GM18502 (cell line): ENCODE results near the gene ENHO.

Experiments used
- ATAC-seq: cut with Tn5 transposase; IDR thresholded peaks from one replicate; pipeline ENCODE4 v1.9.1; 2021; ENCODE audit warnings: mild to moderate bottlenecking; ENCODE audit not compliant: unreplicated experiment, poor library complexity

The ENHO gene

GRCh38 chr9:34510497-34511468, 12.0 kb downstream of the ENHO start:
- ATAC-seq: no peak

DNA sequence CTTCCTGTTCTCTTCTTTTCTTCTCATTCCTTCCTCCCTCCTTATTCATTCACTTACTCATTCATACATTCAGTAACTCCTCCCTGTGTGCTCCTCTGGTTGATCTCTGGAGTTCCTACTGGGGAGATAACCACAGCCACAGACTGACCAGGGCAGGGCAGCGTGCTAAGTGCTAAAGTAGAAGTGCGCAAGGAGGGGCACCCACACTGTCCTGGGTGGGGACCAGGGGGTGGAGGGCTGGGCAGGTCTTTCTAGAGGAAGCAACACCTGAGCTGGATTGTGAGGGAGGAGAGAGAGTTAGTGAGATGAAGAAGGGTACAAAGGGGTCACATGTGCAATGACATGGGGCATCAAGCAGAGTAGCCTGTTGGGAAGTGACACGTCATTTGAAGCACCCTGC, 13.8 kb downstream of the ENHO start:
- no peak for ATAC-seq

- ATAC-seq: no peak
Measured at GRCh38 chr9:34508463-34508862, 14.3 kb downstream of the ENHO start.

DNA sequence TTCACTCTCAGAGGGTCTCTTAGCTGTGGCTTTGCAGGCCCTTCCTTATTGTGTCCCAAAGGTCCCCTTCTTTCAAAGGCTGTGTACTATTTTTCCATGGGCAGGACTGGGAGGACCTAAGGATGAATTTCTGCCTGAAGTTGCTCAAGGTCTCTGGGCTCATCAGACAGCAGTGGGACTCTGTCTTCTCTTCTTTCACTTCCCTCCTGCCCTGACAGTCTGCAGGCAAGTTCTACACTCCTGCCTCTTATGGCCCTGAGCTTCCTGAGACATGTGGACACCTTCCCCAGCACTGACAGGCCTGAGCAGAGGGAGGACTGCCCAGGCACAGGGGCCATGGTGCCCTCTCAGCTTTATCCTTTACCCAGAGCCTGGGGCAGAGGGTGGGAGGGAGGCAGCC, 14.8 kb downstream of the ENHO start:
- ATAC-seq: no peak

DNA sequence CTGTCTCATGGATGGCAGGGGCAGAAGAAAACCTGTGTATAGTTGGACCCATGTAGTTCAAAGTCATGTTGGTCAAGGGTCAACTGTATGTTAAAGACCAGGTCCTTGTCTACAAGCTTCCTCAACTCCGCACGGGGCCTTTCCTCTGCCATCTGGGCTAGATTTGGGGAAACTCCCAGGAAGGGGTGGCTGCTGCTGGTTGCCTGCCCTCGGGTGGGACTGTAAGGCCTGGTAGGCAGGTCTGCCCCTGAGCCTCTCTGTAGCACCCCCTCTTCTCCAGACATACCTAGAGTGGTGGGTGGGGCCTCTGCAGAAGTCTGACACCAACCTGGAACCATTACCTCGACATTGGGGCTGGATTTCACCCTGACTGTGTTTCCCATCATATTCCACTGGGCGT, 15.2 kb downstream of the ENHO start:
- no peak for ATAC-seq

DNA sequence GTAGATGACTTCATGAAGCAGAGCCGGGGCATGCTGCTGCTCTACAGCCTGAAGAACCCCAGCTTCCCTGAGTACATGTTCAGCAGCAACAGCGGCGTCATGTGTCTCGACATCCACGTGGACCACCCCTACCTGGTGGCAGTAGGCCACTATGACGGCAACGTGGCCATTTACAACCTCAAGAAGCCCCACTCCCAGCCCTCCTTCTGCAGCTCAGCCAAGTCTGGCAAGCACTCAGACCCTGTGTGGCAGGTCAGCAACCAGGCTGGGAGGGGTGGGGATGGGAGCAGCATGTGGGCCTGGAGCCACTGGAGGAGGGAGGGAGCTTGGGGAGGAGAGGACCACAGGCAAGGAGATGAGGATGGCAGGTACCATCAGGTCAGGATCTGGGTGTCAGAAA, 16.2 kb downstream of the ENHO start:
- no peak for ATAC-seq

GRCh38 chr9:34505370-34506120, 17.2 kb downstream of the ENHO start:
- ATAC-seq: no peak

DNA sequence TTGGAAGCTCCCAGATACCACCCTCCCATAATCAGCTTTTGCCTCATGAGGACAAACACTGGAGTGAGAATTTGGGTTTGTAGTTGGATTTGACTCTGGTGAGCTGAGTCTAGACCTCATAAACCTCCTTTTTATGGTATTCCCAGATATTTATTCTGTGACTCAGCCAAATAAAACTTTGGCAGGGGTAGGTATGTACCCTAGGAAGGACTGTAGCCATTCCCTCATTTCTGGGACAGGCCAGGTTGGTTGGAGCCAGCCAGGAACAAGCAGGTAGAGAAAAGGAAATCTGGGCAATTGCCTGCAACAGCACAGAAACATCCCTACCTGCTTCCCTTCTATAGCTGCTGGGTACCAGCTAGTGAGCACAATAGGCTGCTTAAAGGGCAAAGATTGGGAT, 19.4 kb downstream of the ENHO start:
- ATAC-seq: no peak

DNA sequence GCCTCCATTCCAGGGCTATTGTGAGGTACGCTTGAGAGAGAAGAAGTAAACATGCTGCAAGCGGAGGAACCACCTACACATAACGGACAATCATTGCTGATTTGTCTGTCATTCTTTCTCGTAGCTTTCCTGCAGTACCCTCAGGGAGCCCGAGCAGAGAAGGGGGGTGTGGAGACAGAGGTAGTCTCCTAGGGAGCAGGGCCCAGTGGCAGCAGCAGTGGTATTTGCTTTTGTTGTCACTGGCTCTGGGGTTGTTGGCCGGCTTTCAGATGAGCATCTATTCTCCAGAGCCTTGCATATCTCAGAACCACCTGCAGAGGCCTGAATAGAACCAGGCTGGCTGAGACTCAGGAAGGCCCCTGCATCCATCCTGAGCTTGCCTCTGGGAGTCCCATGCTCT, 19.9 kb downstream of the ENHO start:
- no peak for ATAC-seq

DNA sequence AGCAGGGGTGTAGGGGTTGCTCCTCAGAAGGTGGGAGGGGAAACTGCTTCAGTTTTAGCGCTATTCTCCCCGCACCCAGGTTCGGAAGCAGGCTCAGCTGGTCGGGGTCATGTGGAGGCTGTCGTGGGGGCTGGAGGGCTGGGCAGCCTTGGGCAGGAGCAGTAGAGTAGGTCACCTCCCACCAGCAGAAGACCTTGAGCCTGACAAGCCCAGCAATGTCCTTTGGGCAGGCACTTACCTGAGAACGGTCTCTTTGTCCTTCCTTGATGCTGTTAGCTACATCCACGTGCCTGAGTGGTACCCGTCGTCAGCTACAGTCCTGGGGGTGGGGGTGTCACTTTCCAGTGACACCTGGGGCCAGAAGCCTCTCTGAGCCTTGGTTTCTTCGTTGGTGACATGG, 20.3 kb downstream of the ENHO start:
- no peak for ATAC-seq

GRCh38 chr9:34501889-34502425, 20.8 kb downstream of the ENHO start:
- ATAC-seq: no peak

GRCh38 chr9:34501372-34501771, 21.4 kb downstream of the ENHO start:
- ATAC-seq: no peak

GRCh38 chr9:34500623-34501267, 22.0 kb downstream of the ENHO start:
- no peak for ATAC-seq

- ATAC-seq: no peak
Measured at GRCh38 chr9:34499076-34499475, 23.7 kb downstream of the ENHO start.

- no peak for ATAC-seq
Measured at GRCh38 chr9:34498553-34498952, 24.2 kb downstream of the ENHO start.

DNA sequence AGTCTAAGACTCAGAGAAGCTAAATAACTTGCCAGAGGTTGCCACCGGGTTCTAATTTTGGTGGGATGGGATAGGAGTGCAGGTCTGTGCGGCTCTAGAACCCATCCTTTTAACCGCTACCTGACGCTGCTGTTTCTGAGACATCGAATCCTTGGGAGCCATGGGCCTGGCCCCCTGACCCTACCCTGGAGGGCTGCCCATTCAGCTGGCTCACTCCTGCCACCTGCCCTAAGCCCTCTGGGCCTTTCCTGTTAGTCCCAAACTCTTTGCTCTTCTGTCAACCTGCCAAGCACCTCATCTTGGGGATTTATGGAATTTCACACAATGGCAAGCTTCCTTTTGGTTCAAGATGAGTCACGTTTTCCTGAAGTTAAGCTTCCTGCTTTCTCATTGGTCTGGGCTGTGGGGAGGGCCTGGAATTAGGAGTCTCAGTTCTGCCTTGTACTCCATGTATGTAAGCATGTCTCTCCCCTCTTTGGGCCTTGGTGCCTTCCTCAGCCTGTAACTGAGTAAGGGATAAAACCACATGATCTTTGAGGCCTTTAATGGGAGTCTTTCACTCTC, 26.6 kb downstream of the ENHO start:
- no peak for ATAC-seq

DNA sequence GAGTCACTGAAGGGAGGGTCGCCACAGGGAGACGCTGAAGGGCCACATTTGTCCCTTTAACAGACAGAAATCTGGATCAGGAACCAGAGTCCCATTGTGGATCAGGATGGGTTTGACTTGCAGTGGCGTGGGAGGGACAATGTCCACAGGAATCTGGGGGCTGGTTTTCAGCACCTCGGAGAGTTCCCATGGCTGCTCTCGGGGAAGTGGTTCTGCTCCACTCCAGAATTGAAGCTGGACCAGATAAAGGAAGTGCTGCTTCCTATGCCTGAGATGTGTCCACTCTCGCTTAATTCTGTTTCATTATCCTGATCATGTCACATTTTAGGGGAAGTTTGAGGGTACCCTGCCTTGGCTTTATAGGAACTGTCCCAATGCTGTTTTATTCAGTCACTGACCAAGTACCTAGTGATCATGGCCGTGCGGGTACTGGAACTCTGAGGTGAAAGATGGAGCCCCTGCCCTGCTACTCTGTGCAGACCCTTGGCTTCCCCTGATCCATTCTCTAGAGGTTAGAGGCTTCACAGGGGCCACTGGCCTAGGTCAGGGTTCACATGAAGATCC, 28.7 kb downstream of the ENHO start:
- ATAC-seq: no peak

GRCh38 chr9:34492051-34492450, 30.7 kb downstream of the ENHO start:
- ATAC-seq: no peak

GRCh38 chr9:34491596-34491995, 31.2 kb downstream of the ENHO start:
- no peak for ATAC-seq

DNA sequence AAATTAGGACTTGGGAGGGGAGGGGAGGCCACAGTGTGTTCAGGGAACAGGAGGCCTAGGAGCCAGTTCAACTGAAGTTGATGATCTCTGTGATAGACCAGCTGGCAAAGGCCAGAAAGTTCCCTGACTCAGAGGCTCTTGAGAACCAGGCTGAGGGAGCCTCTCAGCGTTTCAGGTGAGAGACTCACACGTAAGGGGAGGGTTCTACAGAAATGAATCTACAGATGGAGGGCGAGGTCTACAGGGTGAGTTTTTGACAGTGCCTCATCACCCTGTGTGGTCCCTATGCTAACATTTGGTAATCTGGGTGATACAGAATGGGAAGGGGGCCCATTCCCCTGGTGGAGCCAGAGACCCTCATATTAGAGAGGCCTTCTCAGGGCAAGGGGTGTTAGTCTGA, 32.0 kb downstream of the ENHO start:
- ATAC-seq: no peak
